Stimulated activated CD4-positive, alpha-beta T cell treated with anti-CD3 and anti-CD28 coated beads, Interleukin-2, amount 100 ng/mL, for 24 hours (primary cell): ENCODE data around the gene KLK3.

Experiments
- DNase-seq, 2 donors: peaks; one replicate each; pipeline ENCODE4 v3.0.0-alpha.2; 2020

The KLK3 gene

DNA sequence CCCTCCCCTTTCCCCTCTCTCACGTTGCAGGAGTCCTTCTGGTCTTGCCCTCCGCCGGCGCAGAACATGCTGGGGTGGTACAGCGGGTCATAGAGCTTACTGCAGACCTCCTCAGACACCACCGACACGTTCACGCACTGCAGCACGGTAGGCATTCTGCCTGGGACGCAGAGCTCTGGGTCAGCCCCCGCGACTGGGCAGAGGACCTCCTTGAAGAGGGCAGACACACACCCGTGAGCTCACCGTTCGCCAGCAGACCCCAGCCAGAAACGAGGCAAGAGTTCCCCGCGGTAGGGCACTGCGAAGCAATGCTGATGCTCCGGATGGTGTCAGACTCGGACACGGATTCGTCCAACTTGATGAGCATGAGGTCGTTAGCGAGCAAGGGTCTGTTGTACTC is 53.6 kb downstream of the KLK3 start:
- DNase-seq: no peak

DNA sequence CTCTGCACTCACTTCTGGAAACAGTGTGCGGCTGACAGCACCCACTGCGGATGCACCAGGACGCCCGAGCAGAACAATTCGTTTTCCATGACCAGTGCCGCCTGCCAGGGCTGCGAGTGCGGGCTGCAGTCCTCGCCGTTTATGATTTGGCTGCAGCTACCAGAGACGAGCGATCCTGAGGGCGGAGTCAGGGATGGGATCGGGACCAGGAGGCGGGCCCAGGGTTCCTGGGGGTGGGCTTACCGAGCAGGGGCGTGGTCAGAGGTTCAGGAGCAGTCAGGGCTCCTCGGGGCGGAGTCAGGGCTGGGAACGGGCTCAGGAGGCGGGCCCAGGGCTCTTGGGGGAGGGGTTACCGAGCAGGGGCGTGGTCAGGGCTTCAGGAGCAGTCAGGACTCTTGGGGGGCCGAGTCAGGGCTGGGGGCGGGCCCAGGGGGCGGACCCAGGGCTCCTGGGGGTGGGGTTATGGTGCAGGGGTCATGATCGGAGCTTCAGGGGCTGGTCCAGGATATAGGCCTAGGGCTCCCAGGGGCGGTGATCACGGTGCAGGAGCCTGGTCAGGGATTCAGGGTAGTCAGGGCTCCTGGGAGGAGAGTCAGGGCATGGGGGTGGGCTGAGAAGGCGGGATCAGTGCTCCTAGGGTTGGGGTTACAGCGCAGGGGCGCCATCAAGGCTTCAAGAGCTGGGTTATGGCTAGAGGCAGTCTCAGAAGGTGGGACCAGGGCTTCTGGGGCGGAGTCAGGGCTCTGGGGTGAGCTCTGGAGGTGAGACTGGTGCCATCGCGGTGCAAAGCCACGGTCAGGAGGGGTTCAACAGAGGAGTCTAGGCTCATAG is 54.7 kb downstream of the KLK3 start:
- peak; percentile 30 to 61 for DNase-seq
